Large intestine (tissue), 3 donors: ENCODE results near the gene AGAP1. TPM values are rescaled to one million over a fixed set of nuclear protein-coding genes. Genes with fewer than 3 reads are reported as not detected.

Experiments used
- DNase-seq, 2 donors: peaks; one replicate each; pipeline versions ENCODE4 v3.0.0 to v3.0.0-alpha.2; 2013
- H3K27ac ChIP-seq: one replicate; pipeline ENCODE4 v1.5.1; 2013; ENCODE audit warnings: low read length
- H3K27me3 ChIP-seq: 2 replicates; pipeline ENCODE4 v1.6.1; 2013; ENCODE audit warnings: low read length; ENCODE audit not compliant: control insufficient read depth, insufficient read depth
- H3K36me3 ChIP-seq: 2 replicates; pipeline ENCODE4 v1.6.1; 2013; ENCODE audit warnings: low read length; ENCODE audit not compliant: control insufficient read depth, insufficient read depth
- H3K4me1 ChIP-seq: one replicate; pipeline ENCODE4 v1.6.1; 2013; ENCODE audit warnings: low read length; ENCODE audit not compliant: control insufficient read depth, insufficient read depth
- H3K4me3 ChIP-seq: one replicate; pipeline ENCODE4 v1.5.1; 2013; ENCODE audit warnings: low read length
- H3K9me3 ChIP-seq: one replicate; pipeline ENCODE4 v1.6.1; 2013; ENCODE audit warnings: mild to moderate bottlenecking, low read depth, low read length, moderate library complexity; ENCODE audit not compliant: control insufficient read depth
- WGBS: methylation state at CpG from one replicate; pipeline ENCODE4 v1.1.5; 2013; ENCODE audit warnings: low lambda C conversion rate; ENCODE audit not compliant: insufficient coverage; 5-methylcytosine and 5-hydroxymethylcytosine counted together
- polyA plus RNA-seq: library from polyadenylated mRNA; unstranded; fragments of 120-200 nt; gene quantifications from one replicate; pipeline ENCODE4 v1.2.1, GENCODE V29; 2013

Gene AGAP1
- polyA plus RNA-seq, 1 donor, result 18.0 TPM

DNA sequence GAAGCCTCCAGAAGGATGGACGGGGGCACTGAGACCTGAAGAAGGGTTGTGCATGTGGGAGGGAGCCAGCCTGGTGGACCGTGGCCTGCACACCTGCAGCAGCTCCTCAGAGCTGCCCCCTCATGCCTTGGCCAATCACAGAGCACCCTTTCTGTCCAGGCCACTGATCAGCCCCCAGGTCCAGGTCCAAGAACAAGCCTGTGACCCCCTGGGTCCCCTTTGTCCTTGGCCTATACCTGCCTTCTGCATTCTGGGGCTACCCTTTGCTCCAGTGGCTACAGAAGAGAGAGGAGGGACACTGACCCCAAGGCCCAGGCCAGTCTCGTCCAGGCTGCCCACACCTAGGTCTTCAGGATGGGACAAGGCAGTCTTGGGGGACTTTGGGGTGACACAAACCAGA lies 62.2 kb downstream of the AGAP1 start:
- WGBS, result no CpG with 5 or more reads among the region's 3 CpGs
- no peaks in the 10 kb centered on the region for H3K9me3 ChIP-seq
- H3K27ac ChIP-seq, result no peak overlapping the region
- H3K36me3 ChIP-seq, result no peaks in the 10 kb centered on the region
- H3K4me3 ChIP-seq, result no peak overlapping the region
- H3K27me3 ChIP-seq, result no peaks in the 10 kb centered on the region
- peaks cover 17% of the 10 kb centered on the region for H3K4me1 ChIP-seq
- no peak for DNase-seq

DNA sequence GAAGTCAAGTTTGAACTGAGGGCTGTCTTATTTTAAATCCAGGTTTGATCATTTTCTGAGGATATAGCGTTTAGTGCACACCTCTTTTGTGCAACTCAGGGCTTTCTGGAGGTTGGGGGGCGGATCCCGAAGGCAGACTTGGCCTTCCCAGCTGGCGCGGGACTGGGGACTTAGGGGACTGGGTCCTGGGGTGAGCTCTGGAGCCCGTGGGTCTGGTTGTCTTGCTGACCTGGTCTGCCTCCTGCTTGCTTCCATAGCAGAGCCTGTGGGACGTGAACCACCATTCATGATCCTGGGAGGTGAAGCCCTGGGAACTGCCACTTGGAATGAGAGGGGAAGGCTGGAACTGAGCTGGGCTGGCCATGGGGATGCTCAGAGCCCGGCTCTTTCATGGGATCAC lies 63.1 kb downstream of the AGAP1 start:
- Histone ChIP-seq H3K36me3 (no peaks in the 10 kb centered on the region), H3K27me3 (no peaks in the 10 kb centered on the region), H3K27ac (no peak overlapping the region), H3K4me1 (peaks cover 12% of the 10 kb centered on the region), H3K4me3 (no peak overlapping the region), H3K9me3 (no peaks in the 10 kb centered on the region)
- WGBS, result no CpG with 5 or more reads among the region's 8 CpGs
- no peak for DNase-seq

- no CpG with 5 or more reads among the region's 9 CpGs for WGBS
Measured at GRCh38 chr2:235557903-235558302, 64.1 kb downstream of the AGAP1 start.

DNA sequence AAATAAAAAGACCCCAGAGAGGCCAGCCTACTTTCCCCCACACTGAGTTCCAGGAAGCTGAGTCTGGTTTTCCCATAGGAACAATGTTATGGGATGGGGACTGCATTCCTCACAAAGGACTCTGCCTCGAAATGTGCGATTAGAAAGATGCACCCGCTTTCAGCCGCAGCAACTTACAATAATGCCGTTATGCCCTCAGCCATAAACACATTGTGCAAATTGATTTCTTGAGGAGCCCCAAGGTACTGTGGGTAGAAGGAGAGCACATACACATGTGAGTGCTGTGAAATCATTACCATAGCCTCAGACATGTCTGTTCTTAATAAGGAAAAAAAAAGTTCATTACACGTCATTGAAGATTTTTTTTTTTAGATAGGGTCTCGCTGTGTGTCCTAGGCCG lies 64.7 kb downstream of the AGAP1 start:
- WGBS, result no CpG with 5 or more reads among the region's 8 CpGs
- peaks cover 10% of the 10 kb centered on the region for H3K4me1 ChIP-seq
- H3K4me3 ChIP-seq, result no peak overlapping the region
- H3K27me3 ChIP-seq, result no peaks in the 10 kb centered on the region
- H3K27ac ChIP-seq, result no peak overlapping the region
- no peaks in the 10 kb centered on the region for H3K36me3 ChIP-seq
- no peak for DNase-seq
- no peaks in the 10 kb centered on the region for H3K9me3 ChIP-seq

More at GRCh38 chr2:235557903-235558302, 64.1 kb downstream of the AGAP1 start:
- no peak overlapping the region for H3K27ac ChIP-seq
- H3K4me1 ChIP-seq, result peaks cover 6% of the 10 kb centered on the region
- H3K9me3 ChIP-seq, result no peaks in the 10 kb centered on the region
- no peak for DNase-seq
- no peaks in the 10 kb centered on the region for H3K27me3 ChIP-seq
- H3K36me3 ChIP-seq, result no peaks in the 10 kb centered on the region
- no peak overlapping the region for H3K4me3 ChIP-seq

- 100% methylated on average over 1 of the region's 6 CpGs for WGBS
- Histone ChIP-seq H3K4me3 (no peak overlapping the region), H3K36me3 (no peaks in the 10 kb centered on the region), H3K9me3 (no peaks in the 10 kb centered on the region), H3K27ac (no peak overlapping the region), H3K4me1 (peaks cover 10% of the 10 kb centered on the region), H3K27me3 (no peaks in the 10 kb centered on the region)
- DNase-seq, result no peak
Measured at GRCh38 chr2:235560345-235560744, 66.5 kb downstream of the AGAP1 start.

DNA sequence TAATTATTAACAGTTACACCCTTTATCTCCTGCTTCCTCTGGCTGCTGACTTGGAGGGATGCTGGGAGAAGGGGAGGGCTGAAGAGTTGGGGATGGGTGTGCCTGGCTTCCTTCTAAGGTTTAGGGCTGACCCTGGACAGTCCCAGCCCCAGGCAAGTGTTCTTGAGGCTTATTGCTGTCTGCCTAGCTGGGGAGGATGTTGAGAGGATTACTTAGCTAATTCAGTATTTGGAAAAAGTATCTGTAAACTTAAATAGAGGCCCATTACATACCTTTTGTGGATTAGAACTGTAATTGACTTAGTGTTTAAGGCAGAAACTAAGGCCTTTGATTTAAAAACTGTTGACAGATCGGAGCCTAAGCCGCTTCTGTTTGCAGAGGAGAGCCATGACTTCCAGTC lies 67.6 kb downstream of the AGAP1 start:
- Histone ChIP-seq H3K4me1 (peaks cover 10% of the 10 kb centered on the region), H3K4me3 (no peak overlapping the region), H3K9me3 (no peaks in the 10 kb centered on the region), H3K27ac (no peak overlapping the region), H3K27me3 (no peaks in the 10 kb centered on the region), H3K36me3 (no peaks in the 10 kb centered on the region)
- no CpG with 5 or more reads among the region's 2 CpGs for WGBS
- DNase-seq, result no peak

- no CpG with 5 or more reads among the region's 11 CpGs for WGBS
- Histone ChIP-seq H3K27ac (no peak overlapping the region), H3K27me3 (no peaks in the 10 kb centered on the region), H3K4me1 (peaks cover 10% of the 10 kb centered on the region), H3K4me3 (no peak overlapping the region), H3K9me3 (no peaks in the 10 kb centered on the region), H3K36me3 (peaks cover 2% of the 10 kb centered on the region)
- no peak for DNase-seq
Measured at GRCh38 chr2:235562065-235562747, 68.4 kb downstream of the AGAP1 start.

- Histone ChIP-seq H3K4me1 (peaks cover 10% of the 10 kb centered on the region), H3K27me3 (no peaks in the 10 kb centered on the region), H3K36me3 (peaks cover 5% of the 10 kb centered on the region), H3K4me3 (no peak overlapping the region), H3K27ac (no peak overlapping the region), H3K9me3 (peaks cover 4% of the 10 kb centered on the region)
- DNase-seq, result no peak
- no CpG with 5 or more reads among the region's 13 CpGs for WGBS
Measured at GRCh38 chr2:235563056-235563910, 69.4 kb downstream of the AGAP1 start.

DNA sequence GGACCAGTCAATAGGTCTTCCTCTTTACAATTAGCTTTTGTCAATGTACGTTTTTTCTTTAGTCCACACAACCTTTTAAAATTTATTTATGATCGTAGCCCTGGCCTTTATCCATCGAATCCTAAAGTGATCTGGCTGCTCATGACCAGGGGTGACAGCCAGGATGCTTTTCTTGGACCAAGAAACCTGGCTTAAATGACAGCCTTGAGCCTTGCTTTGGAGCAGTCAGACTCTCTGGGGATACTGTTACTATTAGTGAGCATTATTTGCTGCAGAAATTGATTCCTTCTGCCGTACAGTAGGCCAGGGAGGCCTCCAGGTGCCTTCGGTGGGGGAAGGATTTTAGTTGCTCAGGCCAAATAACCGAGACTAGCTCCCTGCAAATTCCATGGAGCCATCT lies 70.2 kb downstream of the AGAP1 start:
- WGBS, result no CpG with 5 or more reads among the region's 6 CpGs
- H3K36me3 ChIP-seq, result peaks cover 9% of the 10 kb centered on the region
- H3K9me3 ChIP-seq, result peaks cover 8% of the 10 kb centered on the region
- no peak overlapping the region for H3K4me3 ChIP-seq
- peaks cover 10% of the 10 kb centered on the region for H3K4me1 ChIP-seq
- H3K27me3 ChIP-seq, result no peaks in the 10 kb centered on the region
- no peak overlapping the region for H3K27ac ChIP-seq
- DNase-seq, result no peak

GRCh38 chr2:235564884-235565530 lies 71.2 kb downstream of the AGAP1 start:
- DNase-seq, result no peak
- Histone ChIP-seq H3K27me3 (no peaks in the 10 kb centered on the region), H3K4me3 (no peak overlapping the region), H3K36me3 (peaks cover 9% of the 10 kb centered on the region), H3K27ac (no peak overlapping the region), H3K4me1 (peaks cover 10% of the 10 kb centered on the region), H3K9me3 (peaks cover 8% of the 10 kb centered on the region)
- no CpG with 5 or more reads among the region's 6 CpGs for WGBS
